WTC11 (cell line): ENCODE data around the gene CNOT1. TPM values are rescaled to one million over a fixed set of nuclear protein-coding genes. Genes with fewer than 3 reads are reported as not detected.

Source experiments
- ATAC-seq: fragments of 200-7000 bp; cut with Tn5 transposase; 2 replicates; pipeline ENCODE4 v1.10.0; 2021; ENCODE audit warnings: mild to moderate bottlenecking, moderate library complexity
- CTCF ChIA-PET: fragments of 300-600 bp; sonication (Branson Sonifier 250); formaldehyde crosslinking; loops from one replicate; lab custom pipeline; 2021; ENCODE audit warnings: antibody characterized with exemption; lab: Charles Lee
- POLR2A ChIA-PET: fragments of 350-600 bp; sonication (Branson Sonifier 250); formaldehyde crosslinking; loops from one replicate; lab custom pipeline; 2021; ENCODE audit warnings: antibody characterized with exemption; lab: Charles Lee
- DNase-seq: peaks from one replicate; pipeline ENCODE4 v3.0.0; 2021; ENCODE audit warnings: low spot score
- H3K27ac Mint-ChIP-seq: 2 replicates; pipeline ENCODE4 v1.8.0; 2021; ENCODE audit warnings: mixed read lengths
- H3K27me3 Mint-ChIP-seq: 2 replicates; pipeline ENCODE4 v1.8.0; 2021; ENCODE audit warnings: low read depth, mild to moderate bottlenecking, moderate library complexity, mixed read lengths
- H3K36me3 Mint-ChIP-seq: 2 replicates; pipeline ENCODE4 v1.8.0; 2021; ENCODE audit warnings: mixed read lengths
- H3K4me1 Mint-ChIP-seq: 2 replicates; pipeline ENCODE4 v1.8.0; 2022; ENCODE audit warnings: mixed read lengths
- H3K4me3 Mint-ChIP-seq: 2 replicates; pipeline ENCODE4 v1.8.0; 2021; ENCODE audit warnings: mild to moderate bottlenecking, moderate library complexity, mixed read lengths
- H3K9me3 Mint-ChIP-seq: 2 replicates; pipeline ENCODE4 v1.8.0; 2021; ENCODE audit warnings: mixed read lengths
- ATF6 ChIP-seq: sonication (generic); formaldehyde crosslinking; IDR thresholded peaks from 2 replicates; pipeline ENCODE4 v1.8.1; 2023; ENCODE audit warnings: mild to moderate bottlenecking, missing genetic modification reagents
- E2F4 ChIP-seq: sonication (generic); formaldehyde crosslinking; IDR thresholded peaks from 2 replicates; pipeline ENCODE4 v1.8.1; 2022; ENCODE audit warnings: low read depth, mild to moderate bottlenecking, moderate library complexity, missing genetic modification reagents, borderline replicate concordance
- ELF4 ChIP-seq: sonication (generic); formaldehyde crosslinking; IDR thresholded peaks from 2 replicates; pipeline ENCODE4 v1.8.1; 2022; ENCODE audit warnings: low read depth, mild to moderate bottlenecking, moderate library complexity, missing genetic modification reagents
- ESRRA ChIP-seq: sonication (generic); formaldehyde crosslinking; IDR thresholded peaks from 2 replicates; pipeline ENCODE4 v1.8.1; 2022; ENCODE audit warnings: mild to moderate bottlenecking, missing genetic modification reagents, borderline replicate concordance
- HMGA2 ChIP-seq: fragments of 250-450 bp; sonication (Bioruptor Pico); IDR thresholded peaks from 2 replicates; pipeline ENCODE4 v1.4.0; 2021; ENCODE audit warnings: mild to moderate bottlenecking, moderate library complexity
- IRF1 ChIP-seq: sonication (generic); formaldehyde crosslinking; IDR thresholded peaks from 2 replicates; pipeline ENCODE4 v1.8.0; 2023; ENCODE audit warnings: missing genetic modification reagents
- MXD4 ChIP-seq: fragments of 250-450 bp; sonication (Bioruptor Pico); IDR thresholded peaks from 2 replicates; pipeline ENCODE4 v1.8.0; 2021; ENCODE audit warnings: mild to moderate bottlenecking, moderate library complexity, borderline replicate concordance
- NFE2L1 ChIP-seq: sonication (generic); formaldehyde crosslinking; IDR thresholded peaks from 2 replicates; pipeline ENCODE4 v1.8.1; 2023; ENCODE audit warnings: missing genetic modification reagents
- NR3C1 ChIP-seq: sonication (generic); formaldehyde crosslinking; conservative IDR thresholded peaks from 2 replicates; pipeline ENCODE4 v1.8.1; 2023; ENCODE audit warnings: low read depth, mild to moderate bottlenecking, missing genetic modification reagents
- RELA ChIP-seq: sonication (generic); formaldehyde crosslinking; IDR thresholded peaks from 2 replicates; pipeline ENCODE4 v1.8.1; 2022; ENCODE audit warnings: missing genetic modification reagents, mild to moderate bottlenecking, borderline replicate concordance
- SMAD4 ChIP-seq: sonication (generic); formaldehyde crosslinking; IDR thresholded peaks from 2 replicates; pipeline ENCODE4 v1.8.0; 2022; ENCODE audit warnings: mild to moderate bottlenecking, missing genetic modification reagents
- TEAD4 ChIP-seq: sonication (generic); formaldehyde crosslinking; IDR thresholded peaks from 2 replicates; pipeline ENCODE4 v1.8.0; 2022; ENCODE audit warnings: mild to moderate bottlenecking, missing genetic modification reagents
- TP53 ChIP-seq: sonication (generic); formaldehyde crosslinking; IDR thresholded peaks from 2 replicates; pipeline ENCODE4 v1.8.1; 2023; ENCODE audit warnings: mild to moderate bottlenecking, missing genetic modification reagents
- ZBTB21 ChIP-seq: sonication (generic); formaldehyde crosslinking; IDR thresholded peaks from 2 replicates; pipeline ENCODE4 v1.8.1; 2023; ENCODE audit warnings: mild to moderate bottlenecking, missing genetic modification reagents, borderline replicate concordance
- ZNF138 ChIP-seq: sonication (generic); formaldehyde crosslinking; conservative IDR thresholded peaks from 2 replicates; pipeline ENCODE4 v1.8.1; 2022; ENCODE audit warnings: mild to moderate bottlenecking, moderate library complexity, missing genetic modification reagents
- ZNF219 ChIP-seq: sonication (generic); formaldehyde crosslinking; IDR thresholded peaks from 2 replicates; pipeline ENCODE4 v1.8.0; 2023; ENCODE audit warnings: missing genetic modification reagents, mild to moderate bottlenecking, borderline replicate concordance
- ZNF671 ChIP-seq: fragments of 250-450 bp; sonication (Bioruptor Pico); IDR thresholded peaks from 2 replicates; pipeline ENCODE4 v1.8.0; 2021; ENCODE audit warnings: mild to moderate bottlenecking
- ZSCAN18 ChIP-seq: fragments of 250-450 bp; sonication (Bioruptor Pico); IDR thresholded peaks from 2 replicates; pipeline ENCODE4 v2.1.2; 2022; ENCODE audit warnings: mild to moderate bottlenecking, moderate library complexity
- total RNA-seq: library from RNA; stranded (reverse); gene quantifications from 3 replicates; pipeline ENCODE4 v1.2.3, GENCODE V29; 2021
- TF ChIP-seq, protein P1 (sequence below): sonication (generic); formaldehyde crosslinking; IDR thresholded peaks from 2 replicates; pipeline ENCODE4 v1.8.1; 2022; ENCODE audit warnings: mild to moderate bottlenecking, missing genetic modification reagents, moderate library complexity, borderline replicate concordance
- TF ChIP-seq, protein P2 (sequence below): sonication (generic); formaldehyde crosslinking; IDR thresholded peaks from 2 replicates; pipeline ENCODE4 v1.8.1; 2023; ENCODE audit warnings: mild to moderate bottlenecking, missing genetic modification reagents, borderline replicate concordance
- TF ChIP-seq, protein P3 (sequence below): sonication (generic); formaldehyde crosslinking; IDR thresholded peaks from 2 replicates; pipeline ENCODE4 v1.8.1; 2023; ENCODE audit warnings: mild to moderate bottlenecking, missing genetic modification reagents

CNOT1 gene
- total RNA-seq, 1 experiment from 2014 or later, result 314 TPM

DNA sequence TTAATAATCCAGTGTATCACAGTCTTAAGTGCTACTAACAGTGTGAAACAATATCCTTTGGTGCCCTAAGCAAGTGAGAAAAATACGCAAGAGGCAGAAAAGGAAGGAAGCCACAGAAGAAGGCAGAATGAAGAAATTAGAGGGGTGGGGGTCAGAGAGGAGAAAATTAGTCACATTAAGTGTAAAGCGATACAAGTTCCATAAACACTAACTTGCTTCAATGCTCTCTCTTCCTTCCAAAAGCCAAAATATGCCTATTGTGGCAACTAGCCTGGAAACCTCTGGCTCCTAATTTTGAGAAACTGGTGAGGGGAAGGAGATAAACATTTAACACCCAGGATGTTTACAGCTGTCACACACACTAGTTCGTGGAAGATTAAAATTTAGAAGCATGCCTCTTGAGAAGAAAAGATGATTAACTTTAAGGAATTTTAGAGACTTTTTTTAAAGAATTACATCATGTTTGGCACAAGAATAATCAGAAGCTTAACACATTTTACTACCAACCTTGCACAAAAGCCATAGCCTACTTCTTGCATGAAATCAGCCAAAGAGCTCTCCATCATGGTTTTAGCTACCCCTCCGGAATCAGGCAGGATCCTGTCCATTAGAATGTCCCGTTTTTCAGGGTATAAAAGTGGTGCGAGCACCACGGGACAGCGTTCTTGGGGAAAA is 44.7 kb downstream of the CNOT1 start:
- H3K4me3 Mint-ChIP-seq, result no peak overlapping the region
- ChIA-PET CTCF (interaction anchor here (1.2 to 1.6 kb wide), 2 partner anchors 11 to 76 kb away, joined by 3 to 4 read pairs; no protein-coding TSS in a partner anchor), POLR2A (no interaction called here)
- H3K9me3 Mint-ChIP-seq, result peaks cover 9% of the 10 kb centered on the region
- peaks cover 80% of the 10 kb centered on the region for H3K36me3 Mint-ChIP-seq
- H3K27ac Mint-ChIP-seq, result no peak overlapping the region
- H3K27me3 Mint-ChIP-seq, result no peaks in the 10 kb centered on the region
- DNase-seq (no peak), ATAC-seq (no peak)
- TF ChIP-seq ELF4 (CRISPR knock-in tag) (no peak), HMGA2 (CRISPR knock-in tag) (no peak)
- TF ChIP-seq, protein P1, sequence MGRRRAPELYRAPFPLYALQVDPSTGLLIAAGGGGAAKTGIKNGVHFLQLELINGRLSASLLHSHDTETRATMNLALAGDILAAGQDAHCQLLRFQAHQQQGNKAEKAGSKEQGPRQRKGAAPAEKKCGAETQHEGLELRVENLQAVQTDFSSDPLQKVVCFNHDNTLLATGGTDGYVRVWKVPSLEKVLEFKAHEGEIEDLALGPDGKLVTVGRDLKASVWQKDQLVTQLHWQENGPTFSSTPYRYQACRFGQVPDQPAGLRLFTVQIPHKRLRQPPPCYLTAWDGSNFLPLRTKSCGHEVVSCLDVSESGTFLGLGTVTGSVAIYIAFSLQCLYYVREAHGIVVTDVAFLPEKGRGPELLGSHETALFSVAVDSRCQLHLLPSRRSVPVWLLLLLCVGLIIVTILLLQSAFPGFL (CRISPR knock-in tag), result no peak
- TF ChIP-seq, all 79 proteins: peak for 0
- no peaks in the 10 kb centered on the region for H3K4me1 Mint-ChIP-seq

- POLR2A ChIA-PET, result no interaction called here
- Mint-ChIP-seq H3K4me1 (no peaks in the 10 kb centered on the region), H3K27me3 (no peaks in the 10 kb centered on the region), H3K9me3 (peaks cover 9% of the 10 kb centered on the region), H3K36me3 (peaks cover 81% of the 10 kb centered on the region), H3K27ac (0 out of 2 replicates have a peak overlapping the region, but pooled peaks have one; percentile 32)
- ATAC-seq (peak; percentile 38; the same call in 1 of the 2 replicates), DNase-seq (no peak)
- CTCF ChIA-PET, result interaction anchor here (1.0 to 1.2 kb wide), 2 partner anchors 10 to 173 kb away, joined by 3 read pairs; no protein-coding TSS in a partner anchor
- TF ChIP-seq MXD4 (CRISPR knock-in tag) (no peak), ZSCAN18 (CRISPR knock-in tag) (no peak), E2F4 (CRISPR knock-in tag) (no peak), SMAD4 (no peak), ZNF138 (CRISPR knock-in tag) (no peak), NFE2L1 (CRISPR knock-in tag) (no peak), TEAD4 (CRISPR knock-in tag) (no peak), ZBTB21 (CRISPR knock-in tag) (no peak), TP53 (no peak), ZNF219 (CRISPR knock-in tag) (no peak), IRF1 (no peak), ATF6 (CRISPR knock-in tag) (no peak), NR3C1 (no peak), ZNF671 (CRISPR knock-in tag) (no peak), ESRRA (CRISPR knock-in tag) (no peak), RELA (CRISPR knock-in tag) (no peak)
- TF ChIP-seq, protein P2, sequence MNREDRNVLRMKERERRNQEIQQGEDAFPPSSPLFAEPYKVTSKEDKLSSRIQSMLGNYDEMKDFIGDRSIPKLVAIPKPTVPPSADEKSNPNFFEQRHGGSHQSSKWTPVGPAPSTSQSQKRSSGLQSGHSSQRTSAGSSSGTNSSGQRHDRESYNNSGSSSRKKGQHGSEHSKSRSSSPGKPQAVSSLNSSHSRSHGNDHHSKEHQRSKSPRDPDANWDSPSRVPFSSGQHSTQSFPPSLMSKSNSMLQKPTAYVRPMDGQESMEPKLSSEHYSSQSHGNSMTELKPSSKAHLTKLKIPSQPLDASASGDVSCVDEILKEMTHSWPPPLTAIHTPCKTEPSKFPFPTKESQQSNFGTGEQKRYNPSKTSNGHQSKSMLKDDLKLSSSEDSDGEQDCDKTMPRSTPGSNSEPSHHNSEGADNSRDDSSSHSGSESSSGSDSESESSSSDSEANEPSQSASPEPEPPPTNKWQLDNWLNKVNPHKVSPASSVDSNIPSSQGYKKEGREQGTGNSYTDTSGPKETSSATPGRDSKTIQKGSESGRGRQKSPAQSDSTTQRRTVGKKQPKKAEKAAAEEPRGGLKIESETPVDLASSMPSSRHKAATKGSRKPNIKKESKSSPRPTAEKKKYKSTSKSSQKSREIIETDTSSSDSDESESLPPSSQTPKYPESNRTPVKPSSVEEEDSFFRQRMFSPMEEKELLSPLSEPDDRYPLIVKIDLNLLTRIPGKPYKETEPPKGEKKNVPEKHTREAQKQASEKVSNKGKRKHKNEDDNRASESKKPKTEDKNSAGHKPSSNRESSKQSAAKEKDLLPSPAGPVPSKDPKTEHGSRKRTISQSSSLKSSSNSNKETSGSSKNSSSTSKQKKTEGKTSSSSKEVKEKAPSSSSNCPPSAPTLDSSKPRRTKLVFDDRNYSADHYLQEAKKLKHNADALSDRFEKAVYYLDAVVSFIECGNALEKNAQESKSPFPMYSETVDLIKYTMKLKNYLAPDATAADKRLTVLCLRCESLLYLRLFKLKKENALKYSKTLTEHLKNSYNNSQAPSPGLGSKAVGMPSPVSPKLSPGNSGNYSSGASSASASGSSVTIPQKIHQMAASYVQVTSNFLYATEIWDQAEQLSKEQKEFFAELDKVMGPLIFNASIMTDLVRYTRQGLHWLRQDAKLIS (CRISPR knock-in tag), result no peak
- TF ChIP-seq, protein P3, sequence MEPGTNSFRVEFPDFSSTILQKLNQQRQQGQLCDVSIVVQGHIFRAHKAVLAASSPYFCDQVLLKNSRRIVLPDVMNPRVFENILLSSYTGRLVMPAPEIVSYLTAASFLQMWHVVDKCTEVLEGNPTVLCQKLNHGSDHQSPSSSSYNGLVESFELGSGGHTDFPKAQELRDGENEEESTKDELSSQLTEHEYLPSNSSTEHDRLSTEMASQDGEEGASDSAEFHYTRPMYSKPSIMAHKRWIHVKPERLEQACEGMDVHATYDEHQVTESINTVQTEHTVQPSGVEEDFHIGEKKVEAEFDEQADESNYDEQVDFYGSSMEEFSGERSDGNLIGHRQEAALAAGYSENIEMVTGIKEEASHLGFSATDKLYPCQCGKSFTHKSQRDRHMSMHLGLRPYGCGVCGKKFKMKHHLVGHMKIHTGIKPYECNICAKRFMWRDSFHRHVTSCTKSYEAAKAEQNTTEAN (CRISPR knock-in tag), result no peak
- TF ChIP-seq, all 79 proteins: peak for 0
- no peak overlapping the region for H3K4me3 Mint-ChIP-seq
Measured at GRCh38 chr16:58582971-58583765, 46.5 kb downstream of the CNOT1 start.
